Measurements from ENCODE around the gene FAIM2. TPM values are rescaled to one million over a fixed set of nuclear protein-coding genes. Genes with fewer than 3 reads are reported as not detected.

FAIM2 gene
- total and polyA plus RNA-seq, 4 donors = 18.1 to 203 (median 130) TPM

- peaks cover 50% of the 10 kb centered on the region for H3K4me1 ChIP-seq (ENCODE audit: control insufficient read depth, insufficient read depth, low read length)
- H3K27me3 ChIP-seq (ENCODE audit: control insufficient read depth, insufficient read depth, low read length) = no peaks in the 10 kb centered on the region
- no peak for DNase-seq (ENCODE audit: low read depth in 4 of 6, low spot score in 6 of 6)
- H3K27ac ChIP-seq (ENCODE audit: low read depth, low read length) = no peak overlapping the region
- no peak overlapping the region for H3K4me3 ChIP-seq (ENCODE audit: low read depth, low read length)
- H3K9me3 ChIP-seq (ENCODE audit: control insufficient read depth, insufficient read depth, low read length) = no peaks in the 10 kb centered on the region
- WGBS (ENCODE audit: insufficient coverage) = 23% methylated on average over 2 of the region's 5 CpGs
- H3K36me3 ChIP-seq (ENCODE audit: control insufficient read depth, insufficient read depth, low read length) = peaks cover 31% of the 10 kb centered on the region
Observed at GRCh38 chr12:49825360-49825970, 78.2 kb downstream of the FAIM2 start.

- peaks cover 51% of the 10 kb centered on the region for H3K4me1 ChIP-seq (ENCODE audit: control insufficient read depth, insufficient read depth, low read length)
- no peaks in the 10 kb centered on the region for H3K27me3 ChIP-seq (ENCODE audit: control insufficient read depth, insufficient read depth, low read length)
- H3K9me3 ChIP-seq (ENCODE audit: control insufficient read depth, insufficient read depth, low read length) = no peaks in the 10 kb centered on the region
- WGBS (ENCODE audit: insufficient coverage) = 83% methylated on average over 2 of the region's 4 CpGs
- no peak for DNase-seq (ENCODE audit: low read depth in 4 of 6, low spot score in 6 of 6)
- H3K4me3 ChIP-seq (ENCODE audit: low read depth, low read length) = no peak overlapping the region
- H3K27ac ChIP-seq (ENCODE audit: low read depth, low read length) = no peak overlapping the region
- H3K36me3 ChIP-seq (ENCODE audit: control insufficient read depth, insufficient read depth, low read length) = peaks cover 32% of the 10 kb centered on the region
Observed at GRCh38 chr12:49824895-49825294, 78.8 kb downstream of the FAIM2 start.

GRCh38 chr12:49824416-49824815 lies 79.3 kb downstream of the FAIM2 start:
- Histone ChIP-seq H3K4me1 (ENCODE audit: control insufficient read depth, insufficient read depth, low read length) (peaks cover 51% of the 10 kb centered on the region), H3K27ac (ENCODE audit: low read depth, low read length) (no peak overlapping the region)
- WGBS (ENCODE audit: insufficient coverage) = 91% methylated on average over 8 of the region's 8 CpGs

GRCh38 chr12:49823951-49824350 lies 79.7 kb downstream of the FAIM2 start:
- H3K27me3 ChIP-seq (ENCODE audit: control insufficient read depth, insufficient read depth, low read length) = no peaks in the 10 kb centered on the region
- DNase-seq (ENCODE audit: low read depth in 4 of 6, low spot score in 6 of 6) = no peak
- no peak overlapping the region for H3K27ac ChIP-seq (ENCODE audit: low read depth, low read length)
- H3K36me3 ChIP-seq (ENCODE audit: control insufficient read depth, insufficient read depth, low read length) = peaks cover 32% of the 10 kb centered on the region
- peaks cover 50% of the 10 kb centered on the region for H3K4me1 ChIP-seq (ENCODE audit: control insufficient read depth, insufficient read depth, low read length)
- WGBS (ENCODE audit: insufficient coverage) = 100% methylated on average over 3 of the region's 6 CpGs
- H3K9me3 ChIP-seq (ENCODE audit: control insufficient read depth, insufficient read depth, low read length) = no peaks in the 10 kb centered on the region
- no peak overlapping the region for H3K4me3 ChIP-seq (ENCODE audit: low read depth, low read length)

More at GRCh38 chr12:49824416-49824815, 79.3 kb downstream of the FAIM2 start:
- no peaks in the 10 kb centered on the region for H3K9me3 ChIP-seq (ENCODE audit: control insufficient read depth, insufficient read depth, low read length)
- no peak overlapping the region for H3K4me3 ChIP-seq (ENCODE audit: low read depth, low read length)
- no peaks in the 10 kb centered on the region for H3K27me3 ChIP-seq (ENCODE audit: control insufficient read depth, insufficient read depth, low read length)
- H3K36me3 ChIP-seq (ENCODE audit: control insufficient read depth, insufficient read depth, low read length) = peaks cover 32% of the 10 kb centered on the region
- no peak for DNase-seq (ENCODE audit: low read depth in 4 of 6, low spot score in 6 of 6)

GRCh38 chr12:49823350-49823749 lies 80.3 kb downstream of the FAIM2 start:
- Histone ChIP-seq H3K9me3 (ENCODE audit: control insufficient read depth, insufficient read depth, low read length) (no peaks in the 10 kb centered on the region), H3K36me3 (ENCODE audit: control insufficient read depth, insufficient read depth, low read length) (peaks cover 32% of the 10 kb centered on the region), H3K27ac (ENCODE audit: low read depth, low read length) (no peak overlapping the region), H3K4me1 (ENCODE audit: control insufficient read depth, insufficient read depth, low read length) (peaks cover 45% of the 10 kb centered on the region), H3K27me3 (ENCODE audit: control insufficient read depth, insufficient read depth, low read length) (no peaks in the 10 kb centered on the region), H3K4me3 (ENCODE audit: low read depth, low read length) (no peak overlapping the region)
- no peak for DNase-seq (ENCODE audit: low read depth in 4 of 6, low spot score in 6 of 6)
- 86% methylated on average over 1 of the region's 1 CpG for WGBS (ENCODE audit: insufficient coverage)

GRCh38 chr12:49821373-49822287 lies 82.1 kb downstream of the FAIM2 start:
- Histone ChIP-seq H3K27ac (ENCODE audit: low read depth, low read length) (no peak overlapping the region), H3K9me3 (ENCODE audit: control insufficient read depth, insufficient read depth, low read length) (no peaks in the 10 kb centered on the region), H3K27me3 (ENCODE audit: control insufficient read depth, insufficient read depth, low read length) (no peaks in the 10 kb centered on the region), H3K4me3 (ENCODE audit: low read depth, low read length) (no peak overlapping the region), H3K36me3 (ENCODE audit: control insufficient read depth, insufficient read depth, low read length) (peaks cover 32% of the 10 kb centered on the region), H3K4me1 (ENCODE audit: control insufficient read depth, insufficient read depth, low read length) (peaks cover 35% of the 10 kb centered on the region)
- 58% methylated on average over 4 of the region's 10 CpGs for WGBS (ENCODE audit: insufficient coverage)
- DNase-seq (ENCODE audit: low read depth in 4 of 6, low spot score in 6 of 6) = no peak

- DNase-seq (ENCODE audit: low read depth in 4 of 6, low spot score in 6 of 6) = no peak
- Histone ChIP-seq H3K4me1 (ENCODE audit: control insufficient read depth, insufficient read depth, low read length) (peaks cover 19% of the 10 kb centered on the region), H3K27me3 (ENCODE audit: control insufficient read depth, insufficient read depth, low read length) (no peaks in the 10 kb centered on the region), H3K36me3 (ENCODE audit: control insufficient read depth, insufficient read depth, low read length) (peaks cover 29% of the 10 kb centered on the region), H3K4me3 (ENCODE audit: low read depth, low read length) (no peak overlapping the region), H3K27ac (ENCODE audit: low read depth, low read length) (no peak overlapping the region), H3K9me3 (ENCODE audit: control insufficient read depth, insufficient read depth, low read length) (no peaks in the 10 kb centered on the region)
- WGBS (ENCODE audit: insufficient coverage) = 90% methylated on average over 2 of the region's 2 CpGs
Observed at GRCh38 chr12:49819786-49820185, 83.9 kb downstream of the FAIM2 start.

- Histone ChIP-seq H3K27me3 (ENCODE audit: control insufficient read depth, insufficient read depth, low read length) (no peaks in the 10 kb centered on the region), H3K9me3 (ENCODE audit: control insufficient read depth, insufficient read depth, low read length) (no peaks in the 10 kb centered on the region), H3K4me1 (ENCODE audit: control insufficient read depth, insufficient read depth, low read length) (peaks cover 9% of the 10 kb centered on the region), H3K36me3 (ENCODE audit: control insufficient read depth, insufficient read depth, low read length) (peaks cover 16% of the 10 kb centered on the region), H3K4me3 (ENCODE audit: low read depth, low read length) (no peak overlapping the region), H3K27ac (ENCODE audit: low read depth, low read length) (no peak overlapping the region)
- no peak for DNase-seq (ENCODE audit: low read depth in 4 of 6, low spot score in 6 of 6)
- 92% methylated on average over 3 of the region's 7 CpGs for WGBS (ENCODE audit: insufficient coverage)
Observed at GRCh38 chr12:49818241-49818895, 85.3 kb downstream of the FAIM2 start.

Data from spinal cord (tissue), 10 donors.